HG03175 (cell line): ENCODE results near the gene KCP.

ENCODE experiments used
- ATAC-seq: cut with Tn5 transposase; IDR thresholded peaks from one replicate; pipeline ENCODE4 v1.9.1; 2021; ENCODE audit warnings: mild to moderate bottlenecking, moderate library complexity; ENCODE audit not compliant: unreplicated experiment

The KCP gene

GRCh38 chr7:128876586-128876977 is 33.9 kb downstream of the KCP start:
- no peak for ATAC-seq

- ATAC-seq: no peak
Observed at GRCh38 chr7:128876127-128876526, 34.4 kb downstream of the KCP start.

- no peak for ATAC-seq
Observed at GRCh38 chr7:128875523-128875948, 35.0 kb downstream of the KCP start.

- ATAC-seq: no peak
Observed at GRCh38 chr7:128874140-128875031, 36.1 kb downstream of the KCP start.

GRCh38 chr7:128873234-128873633 is 37.3 kb downstream of the KCP start:
- ATAC-seq: no peak

GRCh38 chr7:128872394-128872824 is 38.1 kb downstream of the KCP start:
- ATAC-seq: no peak

GRCh38 chr7:128871050-128871449 is 39.5 kb downstream of the KCP start:
- no peak for ATAC-seq

GRCh38 chr7:128869944-128870285 is 40.6 kb downstream of the KCP start:
- peak; percentile 14 for ATAC-seq

- ATAC-seq: peak; percentile 68
Observed at GRCh38 chr7:128869138-128869943, 41.2 kb downstream of the KCP start.

- no peak for ATAC-seq
Observed at GRCh38 chr7:128868624-128869137, 41.8 kb downstream of the KCP start.

GRCh38 chr7:128867842-128868623 is 42.5 kb downstream of the KCP start:
- ATAC-seq: no peak

- ATAC-seq: no peak
Observed at GRCh38 chr7:128867241-128867640, 43.3 kb downstream of the KCP start.

- ATAC-seq: no peak
Observed at GRCh38 chr7:128865996-128866877, 44.3 kb downstream of the KCP start.

- no peak for ATAC-seq
Observed at GRCh38 chr7:128865303-128865702, 45.2 kb downstream of the KCP start.

- ATAC-seq: peak; percentile 52
Observed at GRCh38 chr7:128863433-128863989, 47.0 kb downstream of the KCP start.

GRCh38 chr7:128862571-128863432 is 47.7 kb downstream of the KCP start, which contains the start of gene ATP6V1F:
TSS of gene ATP6V1F (plus strand) at chr7:128862856. CDS start at chr7:128862905, 49 bp downstream.
- ATAC-seq: peak; percentile 86

GRCh38 chr7:128861957-128862570 is 48.4 kb downstream of the KCP start:
- ATAC-seq: no peak
